ENCODE results near the gene TSPY3.
"Not testable (repeated sequence)": the region's sequence is repeated elsewhere in the genome, so short reads cannot be mapped to it uniquely, and the experiment has no call there.

The TSPY3 gene

GRCh38 chrY:9398121-9398520, at the start of gene TSPY3:
Gene TSPY3, plus strand, starts transcription at chrY:9398421. Its CDS starts 46 bp downstream, at chrY:9398467.
- DNase-seq (ENCODE audit: low spot score), result not testable (repeated sequence)

- DNase-seq (ENCODE audit: low spot score), result not testable (repeated sequence)
These were observed 40.7 kb upstream of the TSPY3 start, which contains the start of gene TSPY8 for GRCh38 chrY:9357497-9357896. Gene TSPY8, plus strand, starts transcription at chrY:9357797. Its CDS starts 46 bp downstream, at chrY:9357843.

GRCh38 chrY:9396527-9396926, 1.7 kb upstream of the TSPY3 start:
- not testable (repeated sequence) for DNase-seq (ENCODE audit: low spot score)

Measured in AG08396 (cell line).